ENCODE results near the gene SPACDR. TPM values are rescaled to one million over a fixed set of nuclear protein-coding genes. Genes with fewer than 3 reads are reported as not detected.

SPACDR gene
- total and polyA plus RNA-seq, 2 donors (not counting 1 experiment from before 2014, with no cell fraction given) = 2.1 to 3.7 TPM

DNA sequence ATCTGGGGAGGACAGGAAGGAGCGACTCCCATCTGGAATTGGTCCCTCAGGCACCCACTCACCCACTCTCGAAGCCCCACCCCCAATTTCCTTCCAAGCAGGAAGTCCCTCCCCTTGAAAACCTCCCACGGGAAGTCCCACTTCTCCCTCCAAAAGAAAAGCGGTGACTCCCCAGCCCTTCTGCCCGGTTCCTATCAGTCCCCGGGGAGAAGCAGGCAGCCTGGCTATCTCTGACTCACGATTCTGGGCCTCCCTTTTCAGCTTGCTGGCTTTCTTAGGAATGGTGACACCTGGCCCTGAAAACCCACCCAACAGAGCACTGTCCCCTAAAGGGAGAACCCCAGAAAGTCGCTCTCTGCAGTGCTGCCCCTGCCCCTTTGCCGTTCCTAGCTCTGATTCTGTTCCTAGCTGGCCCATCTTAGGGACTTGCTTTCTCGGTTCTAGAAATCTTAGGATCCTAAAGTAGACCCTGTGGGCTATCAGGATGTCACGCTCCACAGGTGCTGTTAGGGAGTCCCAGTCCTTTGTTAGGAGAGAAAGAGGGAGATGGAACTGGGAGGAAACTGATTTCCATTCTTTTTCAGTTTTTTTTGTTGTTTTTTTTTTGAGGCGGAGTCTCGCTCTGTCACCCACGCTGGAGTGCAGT is 8.9 kb upstream of the SPACDR start:
- Histone ChIP-seq H3K4me3 (ENCODE audit: control extremely low read depth in 1 of 5, extremely low read depth in 1 of 5, insufficient read depth in 1 of 5, low read depth in 2 of 5, low read length in 4 of 5) (no peak overlapping the region), H4K20me1 (ENCODE audit: control insufficient read depth, insufficient read depth, low read length, poor library complexity, severe bottlenecking) (peaks cover 72% of the 10 kb centered on the region), H3K4me2 (replicated peaks; ENCODE audit: low read depth, low read length, poor library complexity, severe bottlenecking) (peak overlapping the region; percentile 34), H3K36me3 (replicated peaks in 1 of 2; ENCODE audit: control extremely low read depth in 1 of 2, control insufficient read depth in 1 of 2, extremely low read depth in 1 of 2, insufficient read depth in 2 of 2, low read length in 1 of 2) (peaks cover 1 to 39% of the 10 kb centered on the region in 2 experiments), H3K9ac (ENCODE audit: low read length) (no peak overlapping the region), H3K27me3 (replicated peaks in 1 of 4; ENCODE audit: control extremely low read depth in 1 of 4, control insufficient read depth in 3 of 4, insufficient read depth in 4 of 4, low read length in 3 of 4) (no peaks in the 10 kb centered on the region), H3K27ac (ENCODE audit: low read length in 2 of 2) (peak overlapping the region; percentile 41 to 71), H2AFZ (ENCODE audit: insufficient read depth, low read depth, low read length, poor library complexity, severe bottlenecking) (no peak overlapping the region), H3K4me1 (ENCODE audit: control insufficient read depth in 2 of 2, insufficient read depth in 2 of 2, low read length in 2 of 2) (peaks cover 32 to 52% of the 10 kb centered on the region in 2 donors), H3K79me2 (ENCODE audit: control insufficient read depth, insufficient read depth, low read length) (peaks cover 43% of the 10 kb centered on the region), H3K9me3 (ENCODE audit: control extremely low read depth in 1 of 3, control insufficient read depth in 2 of 3, insufficient read depth in 1 of 3, low read length in 2 of 3) (no peaks in the 10 kb centered on the region)
- Mint-ChIP-seq H3K27ac (peak overlapping the region; percentile 76), H3K4me3 (no peak overlapping the region), H3K27me3 (no peaks in the 10 kb centered on the region), H3K4me1 (peaks cover 49% of the 10 kb centered on the region), H3K9me3 (ENCODE audit: insufficient read depth) (no peaks in the 10 kb centered on the region)
- ATAC-seq (ENCODE audit: low read depth) = peak; percentile 26
- ChIA-PET CTCF (interaction anchor here (1.1 to 4.2 kb wide), 3 partner anchors 10 to 87 kb away, joined by 3 to 18 read pairs (median 3); no protein-coding TSS in a partner anchor), POLR2A (interaction anchor here (0.7 to 1.0 kb wide), 2 partner anchors 37 to 249 kb away, joined by 3 to 7 read pairs; partner anchors contain the start of gene PPP1R35)
- intact Hi-C loops (cut with micrococcal nuclease) = loop anchor here (10.0 kb wide), 1 partner anchor 232 kb away; the partner anchor contains the start of gene POP7
- TF ChIP-seq, protein P1, sequence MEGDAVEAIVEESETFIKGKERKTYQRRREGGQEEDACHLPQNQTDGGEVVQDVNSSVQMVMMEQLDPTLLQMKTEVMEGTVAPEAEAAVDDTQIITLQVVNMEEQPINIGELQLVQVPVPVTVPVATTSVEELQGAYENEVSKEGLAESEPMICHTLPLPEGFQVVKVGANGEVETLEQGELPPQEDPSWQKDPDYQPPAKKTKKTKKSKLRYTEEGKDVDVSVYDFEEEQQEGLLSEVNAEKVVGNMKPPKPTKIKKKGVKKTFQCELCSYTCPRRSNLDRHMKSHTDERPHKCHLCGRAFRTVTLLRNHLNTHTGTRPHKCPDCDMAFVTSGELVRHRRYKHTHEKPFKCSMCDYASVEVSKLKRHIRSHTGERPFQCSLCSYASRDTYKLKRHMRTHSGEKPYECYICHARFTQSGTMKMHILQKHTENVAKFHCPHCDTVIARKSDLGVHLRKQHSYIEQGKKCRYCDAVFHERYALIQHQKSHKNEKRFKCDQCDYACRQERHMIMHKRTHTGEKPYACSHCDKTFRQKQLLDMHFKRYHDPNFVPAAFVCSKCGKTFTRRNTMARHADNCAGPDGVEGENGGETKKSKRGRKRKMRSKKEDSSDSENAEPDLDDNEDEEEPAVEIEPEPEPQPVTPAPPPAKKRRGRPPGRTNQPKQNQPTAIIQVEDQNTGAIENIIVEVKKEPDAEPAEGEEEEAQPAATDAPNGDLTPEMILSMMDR (IDR thresholded peaks at IDR 0.05) = no peak
- TF ChIP-seq EZH2 (IDR thresholded peaks at IDR 0.05; ENCODE audit: borderline replicate concordance, insufficient read depth, low read depth, low read length, poor library complexity, severe bottlenecking) = no peak
- WGBS (ENCODE audit: insufficient coverage) = 47% methylated on average over 13 of the region's 14 CpGs
- DNase-seq = peak; percentile 36
